Glutamatergic neuron (in vitro differentiated cells): ENCODE measurements around the gene RNF115. TPM values are rescaled to one million over a fixed set of nuclear protein-coding genes. Genes with fewer than 3 reads are reported as not detected.
"Not testable (repeated sequence)": the region's sequence is repeated elsewhere in the genome, so short reads cannot be mapped to it uniquely, and the experiment has no call there.

ENCODE experiments used
- DNase-seq: peaks from one replicate; pipeline ENCODE4 v3.0.0; 2022
- H3K27ac Mint-ChIP-seq: one replicate; pipeline ENCODE4 v1.8.0; 2020; ENCODE audit warnings: mild to moderate bottlenecking, mixed read lengths, inconsistent platforms; ENCODE audit not compliant: unreplicated experiment
- H3K27me3 Mint-ChIP-seq: one replicate; pipeline ENCODE4 v1.8.0; 2020; ENCODE audit warnings: mild to moderate bottlenecking, moderate library complexity, mixed read lengths, inconsistent platforms; ENCODE audit not compliant: unreplicated experiment
- H3K36me3 Mint-ChIP-seq: one replicate; pipeline ENCODE4 v1.8.0; 2020; ENCODE audit warnings: mild to moderate bottlenecking, mixed read lengths, inconsistent platforms; ENCODE audit not compliant: unreplicated experiment
- H3K4me1 Mint-ChIP-seq: one replicate; pipeline ENCODE4 v1.8.0; 2020; ENCODE audit warnings: mild to moderate bottlenecking, low read depth, mixed read lengths, inconsistent platforms; ENCODE audit not compliant: unreplicated experiment
- H3K4me3 Mint-ChIP-seq: one replicate; pipeline ENCODE4 v1.8.0; 2020; ENCODE audit warnings: mild to moderate bottlenecking, mixed read lengths, inconsistent platforms; ENCODE audit not compliant: unreplicated experiment
- H3K9me3 Mint-ChIP-seq: one replicate; pipeline ENCODE4 v1.8.0; 2020; ENCODE audit warnings: mild to moderate bottlenecking, moderate library complexity, mixed read lengths, inconsistent platforms; ENCODE audit not compliant: unreplicated experiment
- total RNA-seq: library from RNA; stranded (reverse); fragmentation: NEBNext Ultra II Directional; extraction: Animal tissue kit (Norgen Biotek cat#: 25700); gene quantifications from one replicate; pipeline ENCODE4 v1.2.1, GENCODE V29; 2021; ENCODE audit not compliant: unreplicated experiment
- TF ChIP-seq, protein P1 (sequence below): fragments of 200-600 bp; sonication (generic); IDR thresholded peaks from one replicate; pipeline ENCODE4 v1.5.0; 2021; ENCODE audit not compliant: partially characterized antibody, unreplicated experiment

The RNF115 gene
- total RNA-seq, 1 donor from 2014 or later: 20.5 TPM

DNA sequence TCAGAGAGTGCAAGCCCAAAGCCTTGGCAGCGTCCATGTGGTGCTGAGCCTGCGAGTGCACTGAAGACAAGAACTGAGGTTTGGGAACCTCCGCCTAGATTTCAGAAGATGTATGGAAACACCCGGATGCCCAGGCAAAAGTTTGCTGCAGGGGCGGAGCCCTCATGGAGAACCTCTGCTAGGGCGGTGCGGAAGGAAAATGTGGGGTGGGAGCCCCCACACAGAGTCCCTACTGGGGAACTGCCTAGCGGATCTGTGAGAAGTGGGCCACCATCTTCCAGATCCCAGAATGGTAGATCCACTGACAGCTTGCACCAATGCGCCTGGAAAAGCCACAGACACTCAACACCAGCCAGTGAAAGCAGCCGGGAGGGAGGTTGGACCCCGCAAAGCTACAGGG is 62.4 kb downstream of the RNF115 start:
- Mint-ChIP-seq H3K36me3 (peaks cover 35% of the 10 kb centered on the region), H3K9me3 (peaks cover 12% of the 10 kb centered on the region)
- H3K4me3 Mint-ChIP-seq: not testable (repeated sequence)

DNA sequence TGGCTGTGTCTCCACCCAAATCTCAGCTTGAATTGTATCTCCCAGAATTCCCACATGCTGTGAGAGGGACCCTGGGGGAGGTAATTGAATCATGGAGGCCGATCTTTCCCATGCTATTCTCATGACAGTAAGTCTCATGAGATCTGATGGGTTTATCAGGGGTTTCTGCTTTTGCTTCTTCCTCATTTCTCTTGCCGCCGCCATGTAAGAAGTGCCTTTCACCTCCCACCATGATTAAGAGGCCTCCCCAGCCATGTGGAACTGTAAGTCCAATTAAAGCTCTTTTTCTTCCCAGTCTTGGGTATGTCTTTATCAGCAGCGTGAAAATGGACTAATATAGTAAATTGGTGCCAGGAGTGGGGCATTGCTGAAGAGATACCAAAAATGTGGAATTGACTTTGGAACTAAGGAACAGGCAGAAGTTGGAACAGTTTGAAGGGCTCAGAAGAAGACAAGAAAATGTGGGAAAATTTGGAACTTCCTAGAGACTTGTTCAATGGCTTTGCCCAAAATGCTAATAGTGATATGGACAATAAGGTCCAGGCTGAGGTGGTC is 63.4 kb downstream of the RNF115 start:
- DNase-seq, H3K4me3 Mint-ChIP-seq, H3K27ac Mint-ChIP-seq, H3K27me3 Mint-ChIP-seq, H3K4me1 Mint-ChIP-seq: not testable (repeated sequence)
- Mint-ChIP-seq H3K36me3 (peaks cover 35% of the 10 kb centered on the region), H3K9me3 (peaks cover 11% of the 10 kb centered on the region)

More for the DNA sequence above, 62.4 kb downstream of the RNF115 start:
- DNase-seq, H3K27me3 Mint-ChIP-seq, H3K4me1 Mint-ChIP-seq, H3K27ac Mint-ChIP-seq: not testable (repeated sequence)

DNA sequence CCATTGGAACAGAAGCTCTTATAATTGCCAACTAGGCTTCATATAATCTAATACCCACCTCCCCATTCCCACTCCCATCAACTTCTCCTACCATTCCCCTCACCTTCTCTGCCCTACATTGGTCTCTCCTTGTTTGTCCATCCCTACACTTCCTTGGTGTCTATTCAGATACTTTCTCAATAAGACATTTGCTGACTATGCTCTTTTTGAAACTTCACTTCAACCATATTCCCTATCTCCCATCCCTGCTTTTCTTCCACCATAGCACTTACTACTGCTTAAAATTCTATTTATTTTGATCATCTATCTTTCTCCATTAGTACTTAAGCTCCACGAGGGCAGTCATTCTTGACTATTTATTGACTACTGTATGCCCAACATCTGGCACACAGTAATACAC is 64.2 kb downstream of the RNF115 start:
- Mint-ChIP-seq H3K4me3 (no peak overlapping the region), H3K27ac (no peak overlapping the region)
- TF ChIP-seq, protein P1, sequence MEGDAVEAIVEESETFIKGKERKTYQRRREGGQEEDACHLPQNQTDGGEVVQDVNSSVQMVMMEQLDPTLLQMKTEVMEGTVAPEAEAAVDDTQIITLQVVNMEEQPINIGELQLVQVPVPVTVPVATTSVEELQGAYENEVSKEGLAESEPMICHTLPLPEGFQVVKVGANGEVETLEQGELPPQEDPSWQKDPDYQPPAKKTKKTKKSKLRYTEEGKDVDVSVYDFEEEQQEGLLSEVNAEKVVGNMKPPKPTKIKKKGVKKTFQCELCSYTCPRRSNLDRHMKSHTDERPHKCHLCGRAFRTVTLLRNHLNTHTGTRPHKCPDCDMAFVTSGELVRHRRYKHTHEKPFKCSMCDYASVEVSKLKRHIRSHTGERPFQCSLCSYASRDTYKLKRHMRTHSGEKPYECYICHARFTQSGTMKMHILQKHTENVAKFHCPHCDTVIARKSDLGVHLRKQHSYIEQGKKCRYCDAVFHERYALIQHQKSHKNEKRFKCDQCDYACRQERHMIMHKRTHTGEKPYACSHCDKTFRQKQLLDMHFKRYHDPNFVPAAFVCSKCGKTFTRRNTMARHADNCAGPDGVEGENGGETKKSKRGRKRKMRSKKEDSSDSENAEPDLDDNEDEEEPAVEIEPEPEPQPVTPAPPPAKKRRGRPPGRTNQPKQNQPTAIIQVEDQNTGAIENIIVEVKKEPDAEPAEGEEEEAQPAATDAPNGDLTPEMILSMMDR: no peak

DNA sequence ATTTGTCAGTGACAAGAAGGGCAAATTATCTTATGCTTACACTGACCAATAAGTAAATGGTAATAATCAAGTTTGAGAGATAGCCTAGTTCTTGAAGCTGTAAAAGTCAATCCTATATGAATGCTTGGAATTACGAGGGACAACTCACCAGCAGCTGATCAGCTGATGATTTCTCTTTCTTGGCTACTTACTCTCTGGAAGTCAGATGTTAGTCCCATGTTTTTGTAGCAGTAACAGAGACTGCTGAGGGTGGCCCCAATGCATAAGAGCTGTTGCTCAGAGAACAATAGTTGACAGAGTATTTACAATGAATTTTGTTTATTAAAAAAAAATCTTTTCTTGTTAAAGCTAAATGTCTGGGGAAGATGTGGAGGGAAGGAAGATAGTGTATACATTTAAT is 65.3 kb downstream of the RNF115 start:
- DNase-seq: no peak
- TF ChIP-seq, protein P1: no peak
- Mint-ChIP-seq H3K4me3 (no peak overlapping the region), H3K27me3 (no peaks in the 10 kb centered on the region), H3K4me1 (no peaks in the 10 kb centered on the region), H3K27ac (no peak overlapping the region), H3K9me3 (peaks cover 11% of the 10 kb centered on the region), H3K36me3 (peaks cover 36% of the 10 kb centered on the region)

More for the DNA sequence above, 64.2 kb downstream of the RNF115 start:
- DNase-seq: no peak
- peaks cover 11% of the 10 kb centered on the region for H3K9me3 Mint-ChIP-seq
- H3K4me1 Mint-ChIP-seq: no peaks in the 10 kb centered on the region
- no peaks in the 10 kb centered on the region for H3K27me3 Mint-ChIP-seq
- peaks cover 36% of the 10 kb centered on the region for H3K36me3 Mint-ChIP-seq

DNA sequence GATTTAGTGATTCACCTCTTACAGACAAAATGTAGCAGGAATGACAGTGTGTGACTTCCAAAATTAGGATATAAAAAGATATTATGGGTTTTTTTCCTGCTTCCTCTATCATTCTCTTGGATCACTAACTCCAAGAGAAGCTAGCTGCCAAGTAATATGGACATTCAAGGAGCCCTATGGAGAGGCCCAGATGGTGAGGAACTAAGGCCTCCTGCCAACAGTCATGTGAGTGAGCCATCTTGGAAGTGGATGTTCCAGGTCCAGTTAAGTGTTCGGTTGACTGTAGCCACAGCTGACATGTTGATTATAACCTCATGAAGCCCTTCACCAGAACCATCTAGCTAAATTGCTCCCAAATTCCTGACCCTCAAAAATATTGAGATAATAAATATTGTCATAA is 65.8 kb downstream of the RNF115 start:
- Mint-ChIP-seq H3K27ac (no peak overlapping the region), H3K36me3 (peaks cover 34% of the 10 kb centered on the region), H3K9me3 (peaks cover 11% of the 10 kb centered on the region), H3K4me3 (no peak overlapping the region), H3K27me3 (no peaks in the 10 kb centered on the region), H3K4me1 (no peaks in the 10 kb centered on the region)
- TF ChIP-seq, protein P1: no peak
- DNase-seq: no peak

DNA sequence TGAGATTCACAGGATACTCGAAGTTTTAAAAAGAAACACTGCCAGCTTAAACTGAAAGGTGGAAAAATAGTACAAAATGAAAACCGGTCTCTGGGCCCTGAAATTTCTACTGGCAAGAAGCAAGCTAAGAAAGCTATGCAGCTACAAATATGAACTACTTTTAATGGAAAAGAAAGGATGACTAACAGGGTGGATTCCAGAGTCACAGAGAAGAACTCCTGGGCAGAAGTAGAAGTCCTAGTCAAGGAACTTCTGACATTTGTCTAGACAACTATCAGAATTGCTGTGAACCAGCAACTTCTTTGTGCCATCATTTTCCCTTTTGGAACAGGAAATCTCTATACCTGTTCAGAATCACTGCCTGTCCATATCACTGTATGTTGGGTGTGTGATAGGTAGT is 66.5 kb downstream of the RNF115 start:
- Mint-ChIP-seq H3K9me3 (peaks cover 8% of the 10 kb centered on the region), H3K27me3 (no peaks in the 10 kb centered on the region), H3K4me1 (no peaks in the 10 kb centered on the region), H3K4me3 (no peak overlapping the region), H3K36me3 (peaks cover 28% of the 10 kb centered on the region), H3K27ac (no peak overlapping the region)
- TF ChIP-seq, protein P1: no peak
- DNase-seq: no peak
